GDM1 (cell line): Measurements from ENCODE around the gene CEP131.

Experiments used
- DNase-seq: peaks from one replicate; lab custom pipeline; 2025; lab: John Stamatoyannopoulos, UW

CEP131 gene

GRCh38 chr17:81222906-81223761 lies at the start of gene CEP131:
TSS of gene CEP131 (minus strand) at chr17:81222965. CDS start at chr17:81220056, 2,909 bp downstream.
- DNase-seq = peak; percentile 98

DNA sequence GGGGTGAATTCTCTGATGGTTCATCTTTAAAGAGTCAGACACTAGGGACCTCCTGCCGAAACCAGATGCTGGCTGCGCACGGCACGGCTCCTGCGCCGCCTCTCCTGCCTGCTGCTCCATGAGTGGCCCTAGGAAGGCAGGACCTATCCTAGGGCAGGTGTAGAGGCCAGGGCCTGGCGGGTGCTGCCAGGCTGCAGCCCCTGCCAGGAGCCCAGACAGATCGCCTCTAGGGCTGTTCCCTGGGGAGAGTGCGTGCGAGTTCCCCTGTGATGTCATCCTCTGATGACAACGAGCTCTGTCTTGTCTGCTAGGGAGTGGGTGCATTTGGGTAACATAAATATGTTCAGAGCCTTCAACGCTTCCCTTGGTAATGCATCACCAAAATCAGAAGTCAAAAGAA lies 48.5 kb upstream of the CEP131 start:
- no peak for DNase-seq

DNA sequence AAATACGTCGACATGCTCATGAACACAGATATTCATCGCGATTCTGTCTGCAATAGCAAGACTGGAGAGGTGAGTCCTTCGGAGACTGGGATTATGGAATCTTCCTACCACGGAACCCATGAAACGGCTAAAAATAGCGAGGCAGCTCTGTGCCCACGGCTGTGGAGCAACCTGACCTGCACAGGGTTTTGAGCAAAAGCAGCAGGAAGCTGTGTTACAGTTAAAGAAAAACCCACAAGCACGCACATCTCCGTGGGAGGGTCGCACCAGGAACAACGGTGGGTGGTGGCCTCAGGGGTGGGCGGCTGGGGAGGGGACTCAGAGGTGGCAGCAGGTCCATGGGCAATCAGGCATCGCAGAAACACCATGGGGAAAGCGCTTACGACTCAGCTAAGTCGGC lies 47.5 kb upstream of the CEP131 start:
- DNase-seq = no peak

- DNase-seq = no peak
Observed at GRCh38 chr17:81267390-81268067, 44.8 kb upstream of the CEP131 start.

- DNase-seq = no peak
Observed at GRCh38 chr17:81265576-81265975, 42.8 kb upstream of the CEP131 start.

DNA sequence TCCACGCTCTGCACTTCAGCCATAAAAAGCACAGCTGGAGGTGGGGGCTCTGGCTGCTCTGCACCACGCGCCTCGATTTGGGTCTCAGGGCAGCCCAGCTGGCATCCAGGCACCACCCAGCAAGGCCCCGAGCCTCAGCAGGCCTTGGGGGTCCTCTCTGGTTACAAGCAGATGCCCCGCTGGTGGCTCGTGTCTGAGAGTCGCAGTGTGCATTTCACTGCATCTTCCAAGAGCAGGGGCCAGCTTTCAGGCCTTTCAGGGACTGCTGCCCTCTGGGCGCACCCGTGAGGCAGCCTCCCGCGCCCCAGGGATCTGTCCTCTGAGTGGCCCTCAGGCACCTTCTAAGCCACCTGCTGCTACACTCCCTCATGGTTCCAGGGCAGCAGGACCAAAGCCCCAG lies 41.9 kb upstream of the CEP131 start:
- DNase-seq = no peak

DNA sequence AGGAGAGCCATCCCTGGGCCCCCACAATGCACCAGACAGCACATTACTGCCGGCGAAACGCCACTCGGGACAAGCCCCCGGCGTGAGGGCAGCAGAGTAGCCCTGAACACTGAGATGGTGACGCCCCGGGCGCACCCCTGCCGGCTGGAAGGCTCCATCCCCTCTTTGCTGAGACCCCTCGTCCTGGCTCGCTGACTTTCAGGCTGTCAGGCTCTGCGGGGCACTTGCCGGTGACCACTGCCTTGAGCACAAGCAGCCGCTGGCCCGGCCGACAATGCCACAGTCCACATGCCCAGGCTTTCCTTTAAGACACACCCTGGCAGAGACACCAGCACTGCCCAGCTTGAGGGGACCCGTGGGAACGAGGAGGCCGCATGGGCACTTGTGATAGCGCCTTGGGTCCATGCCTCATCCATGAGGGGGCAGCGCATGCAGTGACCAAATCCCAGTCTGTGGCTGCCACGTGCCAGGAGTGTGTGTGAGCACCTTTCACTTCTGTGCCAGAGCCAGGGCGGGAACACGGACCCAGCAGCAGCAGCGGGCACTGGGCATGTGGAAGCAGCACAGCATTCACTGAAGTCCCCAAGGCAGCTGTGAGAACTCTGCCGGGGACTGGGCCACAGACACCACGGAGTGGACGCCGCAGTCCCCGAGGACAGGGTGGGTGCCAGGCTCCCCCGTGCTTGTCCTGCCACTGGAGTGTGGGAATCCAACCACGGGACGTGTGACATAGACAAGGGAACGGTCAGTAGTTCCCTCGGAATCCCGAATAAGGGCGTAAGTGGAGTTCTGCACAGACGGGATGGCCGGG lies 40.8 kb upstream of the CEP131 start:
- DNase-seq = no peak

DNA sequence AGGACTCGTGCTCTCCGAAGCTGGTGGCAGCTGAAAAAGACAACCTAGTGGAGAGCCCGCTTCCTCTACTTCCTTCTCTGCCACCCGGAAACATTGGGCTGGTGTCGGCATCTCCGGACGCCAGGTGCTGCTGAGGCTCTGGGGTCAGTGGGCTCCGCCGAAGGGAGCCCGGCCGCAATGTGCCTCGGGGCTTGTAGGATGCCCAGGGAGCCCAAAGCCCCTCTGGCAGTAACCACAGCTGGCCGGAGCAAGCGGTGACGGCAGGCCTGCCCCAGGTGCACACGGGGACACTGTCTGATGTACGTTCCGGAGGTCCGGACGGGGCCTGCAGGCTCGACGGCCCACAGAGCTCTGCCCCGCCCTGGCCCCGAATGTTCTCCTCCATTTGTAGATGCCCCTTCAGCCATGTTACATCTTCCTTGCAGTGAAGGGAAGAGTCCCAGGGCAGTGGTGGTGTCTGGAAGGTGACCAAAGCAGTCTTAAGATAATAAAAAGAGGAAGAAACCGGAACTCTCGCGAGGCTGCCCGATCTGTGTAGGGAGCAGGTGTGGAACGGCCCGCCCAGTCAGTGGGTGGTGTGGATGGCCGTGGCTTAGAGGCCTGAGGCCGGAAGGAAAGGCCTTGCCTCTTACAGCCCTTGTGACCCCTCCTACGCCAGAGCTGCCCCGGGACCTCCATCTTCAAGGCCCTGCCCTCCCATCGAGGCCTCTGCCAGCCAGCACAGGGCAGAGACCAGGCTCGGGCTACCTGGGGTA lies 39.0 kb upstream of the CEP131 start:
- no peak for DNase-seq

DNA sequence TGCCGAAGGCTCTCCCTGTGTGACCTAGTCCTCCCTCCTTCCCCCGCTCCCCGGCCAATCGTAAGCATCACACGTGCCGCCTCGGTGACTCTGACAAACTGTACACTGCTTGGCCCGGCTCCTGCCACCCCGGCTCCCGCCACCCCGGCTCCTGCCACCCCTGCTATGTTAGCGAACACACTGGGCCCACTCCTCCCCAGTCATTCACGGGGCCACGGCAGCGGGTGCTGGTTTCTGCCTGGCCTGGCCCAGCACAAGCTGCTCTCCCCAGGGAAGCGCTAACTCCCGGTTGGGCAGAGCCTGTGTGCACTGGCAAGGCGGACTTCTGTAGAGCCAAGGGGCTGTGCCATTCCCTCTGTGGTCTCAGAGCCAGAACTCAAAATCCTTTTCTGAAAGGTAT lies 38.3 kb upstream of the CEP131 start:
- no peak for DNase-seq

- no peak for DNase-seq
Observed at GRCh38 chr17:81260641-81261040, 37.9 kb upstream of the CEP131 start.

DNA sequence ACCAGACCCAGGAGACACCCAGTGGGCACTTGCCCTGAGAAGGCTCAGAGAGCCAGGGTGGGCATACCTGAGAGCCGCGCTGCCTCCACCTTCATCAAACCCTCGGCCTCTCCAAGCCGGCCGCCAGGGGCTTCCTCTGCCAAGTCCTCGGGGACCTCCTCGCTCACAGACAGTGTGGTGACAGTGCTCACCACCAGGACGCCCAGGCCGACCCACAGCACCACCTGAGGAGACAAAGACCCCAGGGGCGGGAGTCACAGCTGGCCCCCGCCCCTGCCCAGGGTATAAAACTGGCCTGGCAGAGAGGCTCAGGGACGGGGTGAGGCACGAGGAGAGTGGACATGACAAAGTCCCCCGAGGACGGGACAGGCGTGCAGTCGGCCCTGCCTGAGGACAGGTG lies 37.4 kb upstream of the CEP131 start:
- no peak for DNase-seq

- no peak for DNase-seq
Observed at GRCh38 chr17:81259058-81259605, 36.4 kb upstream of the CEP131 start.

DNA sequence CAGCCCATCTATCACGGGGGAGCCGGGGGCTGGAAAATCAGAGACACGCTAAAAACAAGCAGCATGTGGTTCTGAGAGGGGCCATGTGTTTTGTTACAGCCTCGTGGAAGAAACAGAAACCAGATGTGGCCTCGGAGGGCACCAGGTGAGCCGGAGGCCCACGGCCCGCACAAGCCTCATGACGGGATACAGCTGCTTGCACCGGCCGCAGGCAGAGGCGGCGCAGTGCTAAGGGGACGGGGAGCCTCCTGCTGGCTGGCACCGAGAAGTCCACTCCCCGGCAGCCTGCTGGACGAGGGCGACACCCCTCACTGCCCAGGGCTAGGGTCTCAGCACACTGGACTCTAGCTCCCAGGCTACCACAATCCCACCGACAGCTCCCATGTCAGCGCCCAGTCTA lies 35.5 kb upstream of the CEP131 start:
- DNase-seq = no peak

GRCh38 chr17:81257533-81257932 lies 34.8 kb upstream of the CEP131 start:
- no peak for DNase-seq

DNA sequence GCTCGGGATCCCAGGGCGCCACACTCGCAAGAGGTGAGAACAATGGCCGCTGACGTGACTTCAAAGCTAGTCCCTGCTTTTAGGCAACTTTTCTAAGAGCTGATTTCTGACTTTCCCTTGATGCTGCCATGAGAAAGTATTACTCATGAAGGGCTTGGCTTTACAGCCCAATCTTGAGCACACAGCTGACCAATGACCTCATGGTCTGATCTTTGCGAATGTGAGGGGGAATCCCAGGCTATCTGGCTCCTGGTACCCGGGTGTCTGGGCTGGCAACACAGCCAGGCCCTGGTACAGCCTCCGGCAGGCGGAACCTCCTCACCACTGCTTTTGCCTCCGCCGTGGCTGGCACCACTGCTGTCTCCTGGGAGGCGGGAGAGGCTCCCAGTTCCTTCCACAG lies 33.9 kb upstream of the CEP131 start:
- DNase-seq = no peak

DNA sequence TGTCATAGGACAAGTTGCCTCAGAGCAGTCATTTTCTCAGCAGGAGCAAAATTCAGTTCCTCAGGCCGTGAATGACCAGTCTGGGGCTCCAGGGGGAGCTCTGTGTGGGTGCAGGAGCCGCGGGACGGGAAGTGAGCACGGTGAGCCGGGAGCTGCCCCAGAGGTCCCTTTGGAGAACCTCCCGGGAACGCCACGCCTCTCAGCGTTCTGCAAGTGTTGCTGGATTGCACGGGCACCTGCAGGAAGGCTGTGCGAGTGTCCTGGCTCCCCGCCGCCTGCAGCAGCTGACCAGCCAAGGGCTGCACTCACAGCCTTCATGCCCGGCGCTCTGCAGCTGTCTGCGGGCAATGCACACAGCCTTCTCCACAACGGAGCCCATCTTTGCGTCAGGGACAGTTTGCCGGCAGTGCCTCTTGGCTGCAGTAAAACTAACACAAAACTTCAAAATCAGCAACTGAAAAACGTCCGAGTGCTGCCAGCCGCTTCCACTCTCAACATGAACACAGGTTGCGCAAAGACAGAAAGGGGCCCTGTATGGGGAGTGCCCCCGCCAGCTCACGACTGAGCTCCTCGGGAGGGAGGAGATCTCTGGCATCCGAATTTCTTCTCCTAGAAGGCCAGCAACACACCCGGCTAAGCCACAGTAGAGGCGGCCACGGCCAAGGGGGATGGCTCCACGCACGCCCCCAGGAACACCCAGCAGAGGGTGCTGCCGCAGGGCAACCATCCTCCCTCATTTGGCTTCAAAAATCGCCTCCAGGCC lies 32.4 kb upstream of the CEP131 start:
- DNase-seq = no peak

DNA sequence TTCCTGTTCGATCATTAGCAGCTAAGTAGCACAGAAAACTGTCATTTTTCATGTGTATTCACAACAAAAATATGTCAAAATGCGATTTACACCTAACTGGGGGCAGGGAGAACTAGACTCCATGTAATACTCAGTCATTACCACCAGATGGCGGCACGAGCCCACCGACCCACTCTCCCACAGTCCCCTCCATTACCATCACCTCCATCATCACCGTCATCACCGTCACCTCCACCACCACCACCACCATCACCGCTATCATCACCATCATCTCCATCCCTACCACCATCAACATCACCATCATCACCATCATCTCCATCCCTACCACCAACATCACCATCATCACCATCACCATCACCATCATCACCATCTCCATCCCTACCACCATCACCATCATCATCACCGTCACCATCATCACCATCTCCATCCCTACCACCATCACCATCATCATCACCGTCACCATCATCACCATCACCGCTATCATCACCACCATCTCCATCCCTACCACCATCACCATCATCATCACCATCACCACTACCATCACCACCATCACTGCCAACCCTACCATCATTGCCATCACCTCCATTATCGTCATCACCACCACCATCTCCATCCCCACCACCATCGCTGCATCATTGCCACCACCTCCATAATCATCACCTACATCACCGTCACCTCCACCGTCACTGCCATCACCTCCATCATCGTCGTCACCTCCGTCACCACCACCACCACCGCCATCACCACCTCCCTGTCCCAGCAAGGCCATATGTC lies 30.8 kb upstream of the CEP131 start:
- no peak for DNase-seq

- DNase-seq = no peak
Observed at GRCh38 chr17:81252987-81253329, 30.2 kb upstream of the CEP131 start.

DNA sequence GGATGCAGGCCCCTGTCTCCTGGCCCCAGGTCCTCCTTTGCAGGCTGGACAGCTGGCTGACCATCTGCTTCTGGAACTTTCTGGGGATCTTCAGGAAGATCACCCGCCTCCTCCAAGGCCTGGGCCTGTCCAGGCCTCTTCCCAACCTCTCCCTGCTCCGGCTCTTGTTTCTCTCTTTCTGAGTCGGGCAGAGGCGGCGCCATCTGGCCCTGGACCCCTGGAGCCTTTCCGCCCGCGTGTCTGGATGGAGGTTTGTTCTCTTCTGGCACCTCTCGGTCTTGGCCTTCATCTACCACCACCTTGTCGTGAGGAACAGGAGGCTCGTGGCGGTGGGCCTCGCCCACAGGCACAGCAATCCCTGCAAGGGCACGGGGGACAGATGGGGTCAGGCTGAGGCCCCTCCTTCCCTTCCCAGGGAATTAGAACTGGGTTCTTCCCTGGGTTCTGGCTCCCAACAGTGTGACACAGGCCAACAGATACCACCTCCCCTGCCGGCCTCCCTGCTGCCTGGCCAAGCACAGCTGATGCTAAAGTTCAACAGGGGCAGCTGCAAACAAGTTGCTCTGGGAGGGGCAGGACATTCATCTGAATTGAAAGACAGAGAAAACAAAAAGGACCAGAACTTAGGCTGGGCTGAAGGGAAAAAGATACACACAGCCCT lies 29.7 kb upstream of the CEP131 start:
- no peak for DNase-seq
